Urinary bladder (tissue), 4 donors: Measurements from ENCODE around the gene KATNA1. TPM values are rescaled to one million over a fixed set of nuclear protein-coding genes. Genes with fewer than 3 reads are reported as not detected.
A peak's percentile ranks its signal among the peaks of the same experiment; 100 is the strongest.
"Not testable (repeated sequence)": the region's sequence is repeated elsewhere in the genome, so short reads cannot be mapped to it uniquely, and the experiment has no call there.

Experiments
- DNase-seq: peaks from one replicate; pipeline ENCODE4 v3.0.0-alpha.2; 2015; ENCODE audit errors: extremely low spot score
- H3K27ac ChIP-seq: one replicate; pipeline ENCODE4 v1.5.1; 2013; ENCODE audit warnings: low read depth, mild to moderate bottlenecking, moderate library complexity
- H3K36me3 ChIP-seq: one replicate; pipeline ENCODE4 v1.6.1; 2013; ENCODE audit warnings: mild to moderate bottlenecking, moderate library complexity; ENCODE audit not compliant: insufficient read depth
- H3K4me1 ChIP-seq: one replicate; pipeline ENCODE4 v1.6.1; 2013; ENCODE audit warnings: mild to moderate bottlenecking, moderate library complexity; ENCODE audit not compliant: insufficient read depth
- H3K4me3 ChIP-seq: one replicate; pipeline ENCODE4 v1.5.1; 2013; ENCODE audit warnings: low read depth, low read length
- WGBS: extraction: QIAGEN DNeasy Blood & Tissue Kit; methylation state at CpG from one replicate; pipeline ENCODE4 v1.1.7; 2013; 5-methylcytosine and 5-hydroxymethylcytosine counted together
- polyA plus RNA-seq: library from polyadenylated mRNA; stranded (reverse); fragments of 200-250 nt; gene quantifications from one replicate; pipeline ENCODE4 v1.2.3, GENCODE V29; 2013
- total RNA-seq: library from RNA; depleted of rRNA; stranded (reverse); fragments of >200 nt; gene quantifications from one replicate; pipeline ENCODE4 v1.2.3, GENCODE V29; 2014
- donor health status: healthy with polysubstance abuse.
- donor health status: healthy.

The KATNA1 gene
- total RNA-seq (28.8 TPM), polyA plus RNA-seq (18.8 TPM)

- DNase-seq, result peak; percentile 42
- Histone ChIP-seq H3K4me1 (no peaks in the 10 kb centered on the region), H3K27ac (peak within 1 kb of the TSS; percentile 65), H3K36me3 (no peaks in the 10 kb centered on the region), H3K4me3 (peak within 1 kb of the TSS; percentile 90)
- WGBS, result under 1% methylated on average over 69 of the region's 69 CpGs
Observed at GRCh38 chr6:149648148-149649145, at the start of gene KATNA1. Gene KATNA1 (minus strand): TSS chr6:149648714. CDS start chr6:149638547, 10,167 bp downstream.

DNA sequence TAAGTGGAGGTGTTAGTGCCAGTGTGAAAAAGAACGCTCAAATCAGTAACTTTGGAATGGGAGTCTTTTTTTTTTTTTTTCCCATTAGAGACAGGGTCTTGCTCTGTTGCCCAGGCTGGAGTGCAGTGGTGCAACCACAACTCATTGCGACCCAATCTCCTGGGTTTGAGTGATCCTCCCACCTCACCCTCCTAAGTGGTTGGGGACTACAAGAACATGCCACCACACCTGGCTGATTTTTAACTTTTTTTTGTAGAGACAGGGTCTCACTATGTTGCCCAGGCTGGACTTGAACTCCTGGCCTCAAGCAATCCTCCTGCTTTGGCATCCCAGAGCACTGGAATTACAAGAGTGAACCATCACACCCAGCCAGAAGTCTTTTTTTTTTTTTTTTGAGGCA is 49.7 kb upstream of the KATNA1 start:
- DNase-seq, result no peak
- H3K27ac ChIP-seq, result no peak overlapping the region
- WGBS, result 97% methylated on average over 2 of the region's 2 CpGs
- no peak overlapping the region for H3K4me3 ChIP-seq
- H3K36me3 ChIP-seq, result peaks cover 4% of the 10 kb centered on the region
- no peaks in the 10 kb centered on the region for H3K4me1 ChIP-seq

- H3K4me1 ChIP-seq, result no peaks in the 10 kb centered on the region
- no peak for DNase-seq
- peaks cover 7% of the 10 kb centered on the region for H3K36me3 ChIP-seq
- WGBS, result 34% methylated on average over 1 of the region's 1 CpG
- no peak overlapping the region for H3K27ac ChIP-seq
- no peak overlapping the region for H3K4me3 ChIP-seq
Observed at GRCh38 chr6:149696901-149697300, 48.4 kb upstream of the KATNA1 start.

DNA sequence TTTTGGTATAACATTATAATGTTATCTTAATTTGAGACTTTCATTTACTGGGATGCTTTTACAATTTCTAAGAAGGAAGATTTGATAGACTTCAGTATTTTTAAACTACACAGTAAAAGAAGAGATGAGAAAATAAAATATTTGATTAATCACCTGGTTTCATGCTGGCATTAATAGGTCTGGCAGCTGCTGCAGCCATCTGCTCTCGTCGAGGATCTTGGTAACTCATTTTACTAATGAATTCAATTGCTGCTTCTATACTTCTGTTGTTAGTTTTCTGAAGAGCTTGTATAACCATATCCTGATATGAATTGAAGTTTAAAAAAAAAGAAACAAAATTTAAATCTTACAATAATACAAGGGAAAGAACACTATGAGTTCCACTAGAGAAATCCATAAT is 46.4 kb upstream of the KATNA1 start:
- Histone ChIP-seq H3K4me3 (no peak overlapping the region), H3K36me3 (peaks cover 7% of the 10 kb centered on the region), H3K27ac (no peak overlapping the region), H3K4me1 (no peaks in the 10 kb centered on the region)
- no peak for DNase-seq
- 80% methylated on average over 2 of the region's 2 CpGs for WGBS

GRCh38 chr6:149691201-149691600 is 42.7 kb upstream of the KATNA1 start:
- WGBS, result 100% methylated on average over 2 of the region's 2 CpGs
- no peak for DNase-seq
- no peaks in the 10 kb centered on the region for H3K4me1 ChIP-seq
- H3K36me3 ChIP-seq, result peaks cover 11% of the 10 kb centered on the region
- H3K4me3 ChIP-seq, result no peak overlapping the region
- H3K27ac ChIP-seq, result no peak overlapping the region

- Histone ChIP-seq H3K36me3 (peaks cover 9% of the 10 kb centered on the region), H3K4me3 (no peak overlapping the region), H3K27ac (no peak overlapping the region)
Observed at GRCh38 chr6:149686230-149686629, 37.7 kb upstream of the KATNA1 start.

DNA sequence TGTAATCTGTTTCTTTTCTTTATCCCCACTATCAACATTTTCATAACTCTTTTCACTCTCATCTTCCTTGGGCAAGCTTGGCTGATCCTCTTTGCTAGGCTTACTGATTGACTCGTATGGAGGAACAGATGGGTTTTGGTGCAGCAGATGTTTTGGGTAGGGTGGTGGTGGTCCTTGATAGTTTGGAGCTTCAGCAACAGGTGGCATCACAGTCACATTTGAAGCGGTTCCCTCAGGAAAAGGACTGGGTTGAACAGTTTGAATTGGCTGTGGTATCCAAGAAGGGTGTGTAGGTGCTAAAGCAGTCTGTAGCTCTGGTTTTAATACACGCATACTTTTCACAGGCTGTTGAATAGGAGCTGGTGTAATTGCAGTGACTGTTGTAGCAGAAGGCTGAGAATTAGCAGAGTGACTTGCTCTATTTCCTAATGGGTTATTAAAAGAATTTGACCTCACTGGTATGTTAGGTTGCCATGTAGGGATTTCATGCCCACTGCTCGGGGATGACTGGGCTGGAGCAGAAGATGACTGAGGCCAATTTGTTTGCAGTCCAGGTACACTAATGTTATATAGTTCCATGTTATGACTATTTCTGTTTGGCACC is 34.8 kb upstream of the KATNA1 start:
- no peak overlapping the region for H3K4me3 ChIP-seq
- WGBS, result 89% methylated on average over 4 of the region's 4 CpGs
- DNase-seq, result no peak

More at GRCh38 chr6:149686230-149686629, 37.7 kb upstream of the KATNA1 start:
- H3K4me1 ChIP-seq, result no peaks in the 10 kb centered on the region
- DNase-seq, result no peak
- 85% methylated on average over 7 of the region's 7 CpGs for WGBS

GRCh38 chr6:149681845-149682244 is 33.3 kb upstream of the KATNA1 start:
- DNase-seq, H3K4me3 ChIP-seq, H3K27ac ChIP-seq, H3K4me1 ChIP-seq, H3K36me3 ChIP-seq: not testable (repeated sequence)
- 95% methylated on average over 14 of the region's 14 CpGs for WGBS

More for the DNA sequence above, 34.8 kb upstream of the KATNA1 start:
- Histone ChIP-seq H3K4me1 (no peaks in the 10 kb centered on the region), H3K27ac (no peak overlapping the region), H3K36me3 (peaks cover 7% of the 10 kb centered on the region)

GRCh38 chr6:149681209-149681608 is 32.7 kb upstream of the KATNA1 start:
- Histone ChIP-seq H3K27ac (no peak overlapping the region), H3K4me1 (no peaks in the 10 kb centered on the region), H3K36me3 (peaks cover 7% of the 10 kb centered on the region), H3K4me3 (no peak overlapping the region)
- DNase-seq, result no peak

DNA sequence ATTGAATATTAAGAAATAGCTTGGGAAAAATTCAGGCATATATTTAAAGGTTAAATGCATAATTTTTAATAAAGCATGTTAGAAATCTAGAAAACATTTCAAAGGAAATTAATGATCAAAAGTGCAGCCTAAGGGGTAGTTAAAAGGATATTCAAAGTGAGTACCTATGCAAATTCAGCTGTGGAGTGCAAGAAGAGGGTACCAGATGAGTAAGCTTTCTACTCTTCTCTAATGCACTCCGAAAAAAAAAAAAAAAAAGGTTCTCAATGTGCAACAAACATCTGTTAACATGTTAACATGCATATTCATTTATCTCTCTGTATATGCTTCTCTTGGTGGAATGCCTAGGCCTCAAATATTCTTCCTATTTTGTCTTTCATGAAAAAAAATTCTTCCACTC is 32.0 kb upstream of the KATNA1 start:
- no peaks in the 10 kb centered on the region for H3K4me1 ChIP-seq
- WGBS, result 61% methylated on average over 1 of the region's 1 CpG

DNA sequence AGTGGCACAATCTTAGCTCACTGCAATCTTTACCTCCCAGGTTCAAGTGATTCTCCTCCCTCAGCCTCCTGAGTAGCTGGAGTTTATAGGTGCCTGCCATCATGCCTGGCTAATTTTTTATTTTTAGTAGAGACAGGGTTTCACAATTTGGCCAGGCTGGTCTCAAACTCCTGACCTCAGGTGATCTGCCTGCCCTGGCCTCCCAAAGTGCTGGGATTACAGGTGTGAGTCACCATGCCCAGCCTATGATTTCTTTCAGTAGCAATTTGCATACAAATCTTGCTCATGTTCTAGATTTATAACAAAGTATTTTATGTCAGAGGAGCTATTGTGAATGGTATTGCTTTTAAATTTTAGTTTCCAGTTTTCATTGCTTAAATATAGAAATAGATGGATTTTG is 23.8 kb upstream of the KATNA1 start:
- H3K27ac ChIP-seq, DNase-seq, H3K4me3 ChIP-seq, H3K4me1 ChIP-seq: not testable (repeated sequence)
- peaks cover 12% of the 10 kb centered on the region for H3K36me3 ChIP-seq

More for the DNA sequence above, 32.0 kb upstream of the KATNA1 start:
- Histone ChIP-seq H3K4me3 (no peak overlapping the region), H3K36me3 (peaks cover 9% of the 10 kb centered on the region), H3K27ac (no peak overlapping the region)
- DNase-seq, result no peak

GRCh38 chr6:149660028-149660427 is 11.5 kb upstream of the KATNA1 start:
- H3K4me1 ChIP-seq, result no peaks in the 10 kb centered on the region
- no peak for DNase-seq
- no peak overlapping the region for H3K27ac ChIP-seq
- no peak overlapping the region for H3K4me3 ChIP-seq
- H3K36me3 ChIP-seq, result no peaks in the 10 kb centered on the region
- 92% methylated on average over 4 of the region's 4 CpGs for WGBS

- Histone ChIP-seq H3K36me3 (no peaks in the 10 kb centered on the region), H3K27ac (no peak overlapping the region)
- WGBS, result 98% methylated on average over 5 of the region's 5 CpGs
Observed at GRCh38 chr6:149657441-149657840, 8.9 kb upstream of the KATNA1 start.

GRCh38 chr6:149651056-149651455 is 2.5 kb upstream of the KATNA1 start:
- Histone ChIP-seq H3K36me3 (no peaks in the 10 kb centered on the region), H3K27ac (no peak overlapping the region), H3K4me3 (no peak overlapping the region)

More at GRCh38 chr6:149657441-149657840, 8.9 kb upstream of the KATNA1 start:
- Histone ChIP-seq H3K4me1 (no peaks in the 10 kb centered on the region), H3K4me3 (no peak overlapping the region)
- no peak for DNase-seq

More at GRCh38 chr6:149651056-149651455, 2.5 kb upstream of the KATNA1 start:
- DNase-seq, result no peak
- no peaks in the 10 kb centered on the region for H3K4me1 ChIP-seq
